HG02885 (cell line): ENCODE data around the gene SH2B3.
A peak's percentile ranks its signal among the peaks of the same experiment; 100 is the strongest.
"Not testable (repeated sequence)": the region's sequence is repeated elsewhere in the genome, so short reads cannot be mapped to it uniquely, and the experiment has no call there.

ENCODE experiments used
- ATAC-seq: cut with Tn5 transposase; IDR thresholded peaks from one replicate; pipeline ENCODE4 v1.9.1; 2021; ENCODE audit warnings: mild to moderate bottlenecking; ENCODE audit not compliant: unreplicated experiment, poor library complexity

SH2B3 gene

DNA sequence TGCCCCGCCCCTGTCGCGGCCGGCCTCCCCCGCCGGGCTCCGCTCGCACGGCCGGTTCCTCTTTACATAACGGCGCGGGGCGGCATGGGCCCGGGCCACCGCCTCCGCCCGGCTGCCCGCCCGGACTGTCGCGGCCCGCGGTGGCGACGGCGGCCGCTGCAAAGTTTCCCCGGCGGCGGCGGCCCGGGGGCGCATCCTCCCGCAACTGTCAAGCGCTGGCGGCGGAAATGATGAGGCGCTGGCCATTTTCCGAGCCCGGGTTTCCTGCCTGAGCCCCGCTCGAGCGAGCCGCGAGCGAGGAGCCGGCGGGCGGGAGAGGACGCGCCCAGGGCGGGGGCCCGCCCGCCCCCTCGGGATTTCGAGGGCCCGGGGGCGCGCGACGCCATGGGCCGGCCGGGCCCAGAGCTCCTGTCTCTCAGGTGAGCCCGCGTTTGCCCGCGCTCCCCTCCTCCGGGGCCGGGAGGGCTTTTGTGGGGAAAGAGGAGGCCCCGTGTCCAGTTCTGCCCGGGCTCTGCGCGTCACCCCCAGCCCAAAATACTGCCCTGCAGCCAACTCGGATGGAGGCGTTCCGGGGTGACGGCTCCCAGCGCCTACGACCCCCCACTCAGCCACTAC lies at the start of gene SH2B3:
Gene SH2B3 (plus strand): TSS at position 65 of the 615 bp plus-strand sequence. CDS start 12,223 bp downstream, outside the sequence.
- ATAC-seq: peak; percentile 9

DNA sequence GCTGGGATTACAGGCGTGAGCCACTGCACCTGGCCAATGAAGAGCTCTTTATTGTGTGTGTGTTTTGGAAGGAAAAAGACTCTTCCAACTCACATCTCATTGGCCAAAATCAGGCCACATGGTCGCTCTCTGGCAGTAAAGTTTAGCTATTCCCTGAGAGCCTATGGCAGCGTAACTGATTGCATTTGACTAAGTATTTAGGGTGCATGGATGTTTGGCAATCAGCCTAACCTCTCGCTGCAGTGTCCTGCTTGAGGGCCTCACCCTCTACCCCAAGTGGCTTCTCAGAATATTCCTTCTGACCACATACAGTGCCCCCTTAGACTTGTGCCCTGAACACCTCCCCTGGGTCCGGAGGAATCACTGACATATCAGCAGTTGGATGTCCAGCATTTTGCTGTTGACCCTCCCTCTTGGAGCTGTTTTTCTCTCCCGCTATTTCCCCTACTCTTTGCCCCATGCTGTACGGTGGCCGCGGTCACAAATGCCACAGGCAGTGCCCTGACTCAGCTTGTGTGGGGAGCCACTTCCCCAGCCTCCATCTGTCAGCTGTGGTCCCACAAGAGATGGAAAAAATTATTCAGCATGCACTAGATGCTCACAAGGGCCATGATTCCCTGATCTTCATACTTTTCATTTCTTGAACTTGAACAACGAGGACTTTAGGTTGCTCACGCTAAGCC lies 46.4 kb upstream of the SH2B3 start:
- no peak for ATAC-seq

DNA sequence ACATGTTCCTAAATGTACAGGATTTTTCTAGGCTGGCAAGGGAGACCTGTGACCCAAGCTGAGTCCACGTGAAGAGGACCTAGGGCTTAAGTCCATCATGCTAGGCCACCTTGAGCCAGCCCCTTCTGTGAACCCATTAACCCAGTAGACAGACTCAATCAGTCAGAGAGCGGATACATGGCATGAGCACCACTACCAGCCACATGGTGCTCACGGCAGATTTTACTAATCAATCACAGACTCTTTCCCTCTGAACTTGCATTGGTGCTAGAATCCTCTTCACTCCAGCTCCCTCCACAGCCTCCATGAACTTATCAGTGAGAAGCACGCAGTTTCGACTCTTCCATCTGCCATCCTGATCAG lies 45.8 kb upstream of the SH2B3 start:
- no peak for ATAC-seq

DNA sequence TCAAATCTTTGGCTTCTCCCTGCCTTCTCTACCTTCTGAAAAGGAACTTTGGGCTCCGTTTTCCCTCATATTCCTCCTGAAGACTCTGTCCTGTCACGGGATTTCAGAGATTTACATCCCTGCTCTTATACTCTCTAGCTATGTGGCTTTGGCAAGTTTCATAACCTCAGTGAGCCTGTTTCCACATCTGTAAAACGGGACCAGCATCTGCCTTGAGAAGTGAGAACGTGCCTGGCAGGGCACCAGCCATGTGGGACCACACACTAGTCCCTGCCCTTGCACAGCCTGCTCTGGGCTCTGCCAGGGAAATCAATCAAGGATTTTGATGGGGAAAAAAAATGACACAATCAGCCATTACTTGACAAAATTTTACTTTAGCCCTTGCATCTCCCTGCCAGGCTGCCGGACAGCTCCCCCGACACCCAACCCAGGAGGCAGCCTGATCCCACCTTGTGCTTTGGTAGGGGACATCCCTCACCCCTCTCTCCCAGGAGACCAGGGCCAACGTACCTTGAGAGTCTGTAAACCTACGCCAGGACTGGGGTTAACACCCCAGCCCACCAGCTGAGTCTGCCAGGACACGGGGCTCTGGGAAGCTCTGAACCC lies 45.3 kb upstream of the SH2B3 start:
- ATAC-seq: no peak

DNA sequence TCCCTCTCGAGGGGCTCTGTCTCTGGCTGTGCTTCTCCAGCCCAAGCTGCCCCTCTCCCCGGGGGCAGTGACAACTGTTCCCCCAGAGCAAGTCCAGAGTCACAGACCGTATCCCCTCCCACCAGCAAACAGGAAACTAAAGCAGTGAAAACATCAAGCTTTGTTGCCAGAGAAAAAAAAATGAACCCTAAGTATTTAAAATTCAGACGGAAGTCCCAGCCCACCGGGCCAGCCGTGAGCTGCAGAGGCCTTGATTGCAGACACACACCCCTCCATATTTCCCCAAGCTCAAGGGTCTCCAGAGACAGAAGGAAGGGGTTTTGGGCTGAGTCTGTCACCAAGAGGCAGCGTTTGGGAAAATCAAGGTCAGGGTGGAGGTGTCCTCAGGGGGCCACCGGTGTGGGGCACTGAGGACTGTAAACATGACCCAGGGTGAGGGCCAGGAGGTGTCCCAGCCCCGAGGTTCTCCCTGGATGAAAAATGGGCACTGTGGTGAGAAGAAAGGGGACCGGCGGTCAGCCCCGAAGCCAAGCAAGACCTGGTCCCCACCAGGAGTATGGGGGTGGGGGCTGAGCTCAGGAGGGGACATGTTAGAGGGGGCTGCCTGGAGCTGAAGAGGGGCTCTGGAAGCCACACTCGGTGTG lies 44.5 kb upstream of the SH2B3 start:
- ATAC-seq: no peak

DNA sequence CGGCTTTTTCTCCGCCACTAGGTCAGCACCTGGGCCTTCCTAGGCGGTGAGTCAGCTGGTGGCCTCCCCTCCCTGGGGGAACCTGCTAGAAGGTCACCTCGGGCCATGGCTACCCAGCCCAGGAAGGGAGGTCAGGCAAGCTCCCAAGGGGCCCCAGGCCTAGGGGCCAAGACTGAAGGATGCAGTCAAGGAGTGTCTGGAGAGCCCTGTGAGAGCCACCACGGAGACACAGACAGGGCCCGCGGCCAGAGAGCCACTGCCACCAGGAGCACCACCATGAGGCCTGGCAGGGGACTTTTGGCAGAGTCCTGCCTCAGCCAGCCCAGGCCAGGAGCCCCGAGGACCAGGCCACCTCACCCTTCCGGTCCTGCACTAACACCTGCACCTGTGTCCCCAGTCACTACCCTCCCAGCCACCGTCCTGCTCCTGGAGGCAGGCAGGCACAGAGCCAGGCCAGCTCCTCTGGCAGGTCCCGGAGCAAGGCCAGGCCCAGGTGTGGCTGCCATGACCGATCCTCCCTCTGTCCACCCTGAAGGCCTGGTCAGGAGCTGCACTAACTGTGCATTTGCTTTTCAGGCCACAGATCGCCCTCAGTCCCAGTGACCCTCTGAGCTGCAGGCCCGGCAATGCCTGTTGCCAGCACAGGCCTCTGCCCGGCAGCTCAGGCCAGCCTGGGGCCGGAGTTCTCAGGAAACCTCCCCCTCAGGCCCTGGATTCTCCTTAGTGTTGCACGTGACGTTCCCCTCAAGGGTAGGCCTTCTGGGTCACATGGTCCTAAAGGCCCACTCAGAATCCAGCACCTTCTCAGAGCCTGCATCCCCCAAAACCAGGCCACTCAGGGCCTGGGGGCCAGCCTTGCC lies 43.8 kb upstream of the SH2B3 start:
- ATAC-seq: no peak

DNA sequence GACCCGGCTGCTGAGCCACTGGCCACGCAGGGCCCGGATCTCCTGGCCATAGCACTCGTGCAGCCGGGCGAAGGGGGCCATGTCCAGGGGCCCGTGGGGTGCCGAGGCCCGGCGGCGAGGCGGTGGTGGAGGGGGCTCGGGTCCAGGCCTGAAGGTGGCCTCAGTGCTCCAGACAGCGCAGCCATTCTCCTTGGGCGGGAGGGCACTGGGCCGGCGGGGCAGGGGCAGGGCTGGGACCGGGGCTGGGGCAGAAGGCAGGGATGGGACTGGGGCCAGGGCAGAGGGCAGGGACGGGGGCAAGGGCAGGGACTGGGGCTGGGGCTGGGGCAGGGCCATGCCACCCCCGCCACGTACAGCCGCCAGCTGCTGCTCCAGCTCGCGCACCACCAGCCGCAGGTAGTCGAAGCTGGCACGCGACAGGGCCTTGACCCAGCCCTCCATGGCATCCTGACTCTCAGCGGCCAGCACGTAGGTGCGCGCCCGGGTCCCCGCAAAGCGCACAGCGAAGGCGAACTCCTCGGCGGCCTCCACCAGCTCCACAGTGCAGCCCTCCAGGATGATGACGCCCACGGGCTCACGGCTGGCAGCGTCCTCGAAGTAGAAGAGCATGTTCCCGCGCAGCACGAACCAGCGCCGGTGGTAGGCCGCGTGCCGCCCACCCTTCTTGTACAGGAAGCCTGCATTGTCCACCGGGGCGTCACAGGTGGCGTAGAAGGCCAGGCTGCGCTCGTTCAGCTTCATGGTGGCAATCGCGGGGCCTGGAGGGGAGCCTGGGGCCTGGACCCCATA lies 42.8 kb upstream of the SH2B3 start:
- ATAC-seq: no peak

DNA sequence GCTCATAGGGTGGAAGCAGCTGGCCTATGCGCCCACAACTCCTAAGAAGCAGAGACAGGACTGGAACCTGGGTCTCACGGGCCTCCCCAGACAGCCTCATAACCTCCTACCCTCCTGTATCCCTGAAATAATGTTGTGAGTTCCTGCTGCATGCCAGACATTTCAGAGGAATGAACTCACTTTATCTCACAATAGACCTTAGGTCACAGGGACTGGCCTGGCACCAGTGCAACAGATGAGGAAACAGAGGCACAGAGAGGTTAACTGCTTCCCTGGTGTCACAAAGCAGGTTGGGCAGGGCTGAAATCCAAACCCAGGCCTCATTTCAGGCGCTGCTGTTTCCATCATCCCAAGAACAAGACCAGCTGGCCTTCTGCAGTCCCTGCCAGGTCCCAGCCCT lies 42.1 kb upstream of the SH2B3 start:
- ATAC-seq: no peak

DNA sequence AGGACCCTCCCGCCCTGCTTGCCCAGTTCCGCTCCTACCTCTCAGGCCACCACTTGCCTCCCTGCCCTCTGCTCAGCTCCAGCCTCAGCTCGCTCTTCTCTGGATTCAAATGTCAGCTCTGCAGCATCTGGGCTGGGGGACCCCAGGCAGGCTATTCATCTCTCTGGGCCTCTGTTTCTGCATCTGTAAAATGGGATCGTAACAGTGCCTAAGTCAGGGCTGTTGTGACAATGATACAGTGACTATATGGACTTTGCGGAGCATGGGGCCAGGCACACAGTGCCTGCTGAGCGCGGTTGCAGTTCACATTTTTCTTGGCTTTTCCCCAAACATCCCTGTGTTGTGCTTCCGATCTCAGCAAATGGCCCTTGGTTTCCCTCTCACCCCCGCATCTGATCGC lies 39.6 kb upstream of the SH2B3 start:
- ATAC-seq: no peak

DNA sequence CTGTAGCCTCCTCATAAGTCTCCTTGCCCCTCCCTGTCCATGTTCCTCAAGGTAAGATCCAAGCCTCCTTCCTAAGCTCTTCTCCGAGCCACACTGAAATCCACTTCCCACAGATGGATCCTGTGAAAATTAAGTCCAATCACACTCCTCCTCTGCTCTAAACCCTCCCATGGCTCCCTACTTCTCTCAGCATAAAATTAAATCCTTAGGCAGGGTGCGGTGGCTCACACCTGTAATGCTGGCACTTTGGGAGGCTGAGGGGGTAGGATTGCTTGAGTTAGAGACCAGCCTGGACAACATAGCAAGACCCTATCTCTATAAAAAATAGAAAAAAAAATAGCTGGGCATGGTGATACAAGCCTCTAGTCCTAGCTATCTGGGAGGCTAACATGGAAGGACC lies 39.1 kb upstream of the SH2B3 start:
- no peak for ATAC-seq

DNA sequence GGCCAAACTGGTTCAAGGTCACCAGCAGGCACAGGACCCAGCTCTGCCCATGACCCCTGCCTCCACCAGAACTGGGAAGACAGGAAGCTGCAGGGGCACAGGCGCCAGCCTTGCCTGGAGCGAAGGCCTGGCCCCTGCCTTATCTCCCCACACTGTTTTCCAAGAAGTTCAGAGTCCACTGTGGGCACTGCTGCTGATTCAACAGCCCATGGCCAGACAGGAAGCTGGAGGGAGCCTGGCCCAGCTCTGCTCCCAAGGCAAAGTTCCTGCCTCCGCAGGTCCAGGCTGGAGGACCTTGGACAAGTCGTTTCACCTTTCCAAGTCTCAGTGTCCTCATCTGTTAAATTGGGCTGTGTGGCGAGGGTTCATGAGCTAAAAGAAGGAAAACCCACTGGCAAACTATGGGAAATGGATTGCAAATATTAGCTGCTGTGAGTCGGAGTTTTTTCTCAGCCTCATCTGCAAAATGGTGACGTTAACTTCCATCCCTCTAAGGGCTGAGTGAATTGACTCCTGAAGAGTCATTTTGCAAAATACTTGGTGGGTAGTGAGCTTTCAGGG lies 38.0 kb upstream of the SH2B3 start:
- no peak for ATAC-seq

DNA sequence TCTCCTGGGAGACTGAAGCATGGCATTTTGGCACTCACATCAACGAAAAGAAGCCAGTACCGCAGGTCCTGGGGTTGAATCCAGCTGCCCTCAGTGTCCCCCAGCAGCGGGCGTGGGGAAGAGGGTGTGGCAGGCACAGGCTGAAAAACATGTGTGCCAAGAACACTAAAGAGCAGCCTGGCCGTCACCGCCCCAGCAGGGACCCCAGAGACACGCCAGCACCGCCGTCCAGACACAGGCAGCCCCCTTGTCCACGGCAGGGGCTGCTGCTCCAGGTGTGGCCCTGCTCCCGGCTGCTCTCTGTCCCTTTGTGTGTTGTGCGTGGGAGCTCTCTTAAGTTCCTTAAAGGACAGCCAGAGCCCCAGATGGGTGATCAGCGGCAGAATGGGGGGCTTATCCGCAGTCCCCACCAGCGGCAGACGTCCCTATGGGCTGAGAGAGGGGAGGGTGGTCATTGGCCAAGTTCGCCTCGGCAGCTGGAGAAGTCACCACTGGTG lies 37.4 kb upstream of the SH2B3 start:
- ATAC-seq: no peak

DNA sequence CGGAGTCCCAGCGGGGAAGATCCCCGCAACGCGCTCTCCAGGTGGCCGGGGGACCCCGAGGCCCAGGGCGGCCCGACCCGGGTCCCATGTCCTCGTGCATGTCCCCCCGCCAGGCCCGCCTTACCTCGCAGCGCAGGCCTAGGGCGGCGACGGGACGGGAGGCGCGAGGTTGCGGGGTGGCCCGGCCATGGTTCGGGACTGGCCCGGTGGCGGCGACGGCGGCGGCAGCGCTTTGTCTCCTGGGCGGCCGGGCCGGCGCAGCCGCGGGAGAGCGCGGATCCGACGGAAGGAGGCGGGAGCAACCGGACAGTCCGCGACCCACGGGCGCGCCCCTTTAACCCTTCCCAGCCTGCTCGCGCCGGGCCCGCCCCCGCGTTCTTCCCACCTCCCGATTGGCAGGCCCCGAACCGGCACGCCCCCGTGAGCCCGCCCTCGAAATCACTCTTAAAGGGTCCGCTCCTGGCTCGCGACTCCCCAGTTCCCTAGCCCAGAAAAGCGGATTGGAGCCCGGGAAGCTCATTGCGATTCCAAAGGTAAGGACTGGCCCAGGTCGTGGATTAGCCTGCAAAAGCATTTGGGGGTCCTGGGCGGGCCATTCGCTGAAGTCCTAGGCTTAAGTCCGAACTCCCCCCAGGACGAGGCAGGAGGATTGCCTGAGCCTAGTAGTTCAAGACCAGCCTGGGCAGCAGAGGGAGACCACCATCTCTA lies 36.8 kb upstream of the SH2B3 start, which contains the start of gene PHETA1:
Gene PHETA1 (minus strand): TSS at position 308 of the 708 bp plus-strand sequence. CDS start 5,668 bp downstream, outside the sequence.
- peak; percentile 97 for ATAC-seq

DNA sequence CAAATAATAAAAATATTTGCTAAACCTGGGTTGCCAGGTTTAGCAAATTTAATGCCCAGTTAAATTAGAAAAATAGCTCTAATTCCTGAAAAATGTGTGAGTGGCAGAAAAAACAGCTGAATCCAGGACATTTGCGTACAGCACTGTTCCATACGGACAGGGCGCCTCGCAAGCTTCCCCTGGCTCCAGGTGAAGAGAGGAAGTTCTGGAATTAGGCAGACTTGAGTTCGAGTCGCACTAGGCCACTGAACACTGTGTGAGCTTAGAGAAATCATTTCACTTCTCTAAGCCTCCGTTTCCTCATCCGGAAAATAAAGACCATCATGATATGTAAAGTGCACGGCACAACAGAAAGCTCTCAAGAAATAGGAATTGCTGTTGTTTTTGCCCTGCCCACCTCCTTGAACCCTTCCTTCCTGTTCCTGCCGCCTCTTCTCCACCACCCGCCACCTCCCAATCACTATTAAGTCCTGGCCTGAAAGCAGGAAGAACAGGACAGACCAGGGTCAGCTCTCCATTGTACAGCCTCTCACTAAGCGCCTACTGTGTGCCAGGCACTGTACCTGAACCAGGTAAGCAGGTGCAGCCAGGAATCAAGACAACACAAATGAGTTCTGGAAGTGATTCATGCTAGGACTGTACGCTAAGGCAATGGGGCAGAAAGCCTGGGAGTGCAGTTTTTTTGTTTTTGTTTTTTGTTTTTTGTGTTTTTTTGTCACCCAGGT lies 36.1 kb upstream of the SH2B3 start:
- ATAC-seq: no peak

DNA sequence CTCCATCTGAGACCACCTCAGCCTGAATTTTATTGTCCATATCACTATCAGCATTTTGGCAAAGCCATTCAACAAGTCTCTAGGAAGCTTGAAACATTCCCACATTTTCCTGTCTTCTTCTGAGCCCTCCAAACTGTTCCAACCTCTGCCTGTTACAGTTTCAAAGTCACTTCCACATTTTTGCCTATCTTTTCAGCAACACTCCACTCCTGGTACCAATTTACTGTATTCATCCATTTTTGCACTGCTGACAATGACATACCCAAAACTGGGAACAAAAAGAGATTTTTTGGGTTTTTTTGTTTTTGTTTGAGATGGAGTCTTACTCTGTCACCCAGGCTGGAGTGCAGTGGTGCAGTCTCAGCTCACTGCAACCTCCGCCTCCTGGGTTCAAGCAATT lies 32.5 kb upstream of the SH2B3 start:
- ATAC-seq: not testable (repeated sequence)

DNA sequence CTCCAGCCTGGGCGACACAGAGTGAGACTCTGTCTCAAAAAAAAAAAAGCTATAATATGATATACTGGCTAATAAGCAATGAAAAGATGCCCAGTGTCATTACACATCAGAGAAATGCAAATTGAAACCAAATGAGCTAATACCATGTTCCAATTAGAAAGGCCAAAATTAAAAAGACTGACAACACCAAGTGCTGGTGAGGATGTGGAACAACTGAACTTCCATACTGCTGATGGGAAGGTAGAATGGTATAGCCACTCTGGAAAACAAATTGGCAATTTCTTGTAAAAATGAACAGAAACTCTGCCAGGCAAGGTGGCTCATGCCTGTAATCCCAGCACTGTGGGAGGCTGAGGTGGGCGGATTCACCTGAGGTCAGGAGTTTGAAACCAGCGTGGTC lies 28.3 kb upstream of the SH2B3 start:
- ATAC-seq: no peak

DNA sequence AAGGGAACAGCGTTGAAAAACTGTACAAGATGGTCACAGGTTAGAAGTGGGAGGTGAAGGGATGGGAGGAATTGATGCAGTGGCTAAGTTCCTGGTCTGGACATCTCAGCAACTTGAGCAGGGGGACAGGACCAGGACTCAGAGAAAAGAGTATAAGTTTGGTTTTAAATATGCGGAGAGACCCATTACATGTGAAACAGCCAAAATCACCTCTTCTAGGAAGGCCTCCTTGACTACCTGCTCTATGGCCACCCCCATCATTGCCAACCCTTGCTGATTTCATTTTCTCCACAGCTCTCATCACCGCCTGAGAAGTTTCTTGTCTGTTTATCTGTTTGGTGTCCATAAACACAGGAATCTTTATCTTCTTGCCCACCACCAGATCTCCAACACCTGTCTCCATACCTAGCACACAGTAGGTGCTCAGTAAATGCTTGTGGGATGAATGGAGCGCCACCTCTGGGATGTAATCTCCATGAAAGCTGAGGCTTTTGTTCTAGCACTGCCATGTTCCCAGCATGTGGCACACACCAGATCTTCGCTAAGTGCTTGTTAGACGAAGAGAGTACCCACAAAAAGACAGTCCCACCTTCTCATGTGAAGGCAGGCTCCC lies 25.7 kb upstream of the SH2B3 start:
- no peak for ATAC-seq
